ENCODE data around the gene PDHA1.

Gene PDHA1

DNA sequence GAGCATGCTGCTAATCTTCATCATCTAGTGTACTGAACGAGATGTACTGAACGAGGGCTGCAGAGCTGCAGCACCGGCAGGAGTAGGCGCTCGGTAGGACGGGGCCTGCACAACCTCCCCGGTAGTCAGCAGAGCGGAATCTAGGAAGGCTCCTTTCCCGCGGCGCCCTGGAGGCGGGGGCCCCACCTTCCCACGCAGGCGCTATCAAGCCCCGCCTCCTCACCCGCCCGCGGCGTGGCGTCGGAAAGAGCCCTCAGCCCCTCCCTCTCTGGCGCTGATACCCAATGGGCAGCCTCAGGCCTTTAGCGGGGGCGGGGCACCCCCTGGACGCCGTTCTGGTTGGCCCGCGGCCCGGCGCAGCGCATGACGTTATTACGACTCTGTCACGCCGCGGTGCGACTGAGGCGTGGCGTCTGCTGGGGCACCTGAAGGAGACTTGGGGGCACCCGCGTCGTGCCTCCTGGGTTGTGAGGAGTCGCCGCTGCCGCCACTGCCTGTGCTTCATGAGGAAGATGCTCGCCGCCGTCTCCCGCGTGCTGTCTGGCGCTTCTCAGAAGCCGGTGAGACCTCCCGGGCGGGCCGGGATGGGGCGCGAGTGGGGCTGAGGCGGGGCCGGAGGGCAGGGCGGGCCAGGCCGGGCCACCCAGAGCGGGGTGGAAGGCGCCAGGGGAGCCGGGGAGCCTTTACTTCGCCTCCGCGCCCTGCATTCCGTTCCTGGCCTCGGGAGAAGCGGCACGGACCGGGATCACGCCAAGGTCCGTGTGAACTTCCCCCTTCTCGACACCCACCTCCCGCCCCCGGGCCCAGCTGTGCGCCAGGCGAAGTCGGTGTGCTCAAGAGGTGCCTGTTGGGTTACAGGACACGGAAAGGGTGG, at the start of gene PDHA1:
PDHA1 (plus strand) TSS at position 393 of the 874 bp plus-strand sequence; CDS start at position 504, 111 bp downstream.
- DNase-seq (ENCODE audit: low read depth in 2 of 2), result peak; percentile 87 to 90

DNA sequence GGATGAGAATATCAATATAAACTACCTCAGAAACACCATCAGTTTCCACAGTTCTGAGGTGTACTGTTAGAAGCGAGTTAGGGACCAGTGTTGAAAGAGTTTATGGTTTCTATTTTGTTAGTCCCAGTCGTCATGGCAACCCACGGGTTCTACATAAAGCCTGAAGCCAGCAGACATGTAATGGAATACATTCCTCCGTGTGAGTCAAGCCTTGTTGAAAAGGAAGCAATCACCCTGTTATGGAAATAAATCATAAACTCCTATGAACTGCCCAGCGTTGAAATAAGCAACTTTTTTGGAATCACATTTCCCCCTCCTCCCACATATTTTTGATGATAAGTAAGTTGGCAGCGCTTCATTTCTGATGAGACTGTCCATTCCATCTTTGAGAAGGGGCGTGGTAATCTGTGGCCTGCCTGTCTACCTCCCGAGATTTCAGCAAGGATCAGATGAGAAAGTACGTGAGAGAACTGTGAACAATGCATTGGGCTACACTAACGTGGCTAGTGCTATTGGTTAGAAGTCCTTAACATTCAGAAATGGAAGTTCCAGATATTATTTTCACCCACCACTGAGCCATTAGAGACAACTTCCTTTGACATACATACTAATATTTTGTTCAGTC, 40.4 kb upstream of the PDHA1 start:
- no peak for DNase-seq (ENCODE audit: low read depth in 2 of 2)

DNA sequence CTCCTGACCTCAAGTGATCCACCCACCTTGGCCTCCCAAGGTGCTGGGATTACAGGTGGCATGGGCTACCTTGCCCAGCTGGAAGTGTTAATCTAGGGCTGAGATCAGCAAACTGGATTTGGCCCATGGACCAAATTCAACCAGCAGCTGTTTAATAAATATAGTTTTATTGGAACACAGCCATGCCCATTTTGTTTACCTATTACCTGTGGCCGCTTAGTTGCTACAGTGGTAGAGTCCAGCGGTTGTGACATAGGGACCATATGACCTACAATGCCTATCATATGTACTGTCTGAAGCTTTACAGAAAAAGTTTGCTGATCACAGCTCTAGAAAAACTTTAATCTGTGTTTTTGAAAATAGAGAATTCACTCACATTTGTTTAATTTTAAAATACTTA, 17.2 kb upstream of the PDHA1 start:
- DNase-seq (ENCODE audit: low read depth in 2 of 2), result no peak

DNA sequence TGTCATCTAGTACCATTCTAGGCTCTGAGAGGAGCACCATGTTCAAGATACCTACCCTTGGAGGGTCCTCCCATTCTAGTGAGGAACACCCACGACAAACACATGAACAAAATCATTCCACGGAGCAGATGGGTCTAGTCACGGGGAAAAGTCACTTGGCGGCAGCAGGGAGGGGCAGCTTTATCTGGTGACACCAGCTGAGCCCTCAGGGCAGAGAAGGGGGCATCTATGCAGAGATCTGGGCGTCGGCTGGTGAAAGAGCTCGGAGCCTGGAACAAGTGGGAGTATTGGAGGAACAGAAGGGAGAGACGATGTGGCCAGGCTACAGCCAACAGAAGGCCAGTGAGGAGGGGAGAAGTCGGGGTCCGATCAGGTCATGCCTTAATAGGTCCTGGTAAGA, 11.9 kb upstream of the PDHA1 start:
- DNase-seq (ENCODE audit: low read depth in 2 of 2), result no peak

DNA sequence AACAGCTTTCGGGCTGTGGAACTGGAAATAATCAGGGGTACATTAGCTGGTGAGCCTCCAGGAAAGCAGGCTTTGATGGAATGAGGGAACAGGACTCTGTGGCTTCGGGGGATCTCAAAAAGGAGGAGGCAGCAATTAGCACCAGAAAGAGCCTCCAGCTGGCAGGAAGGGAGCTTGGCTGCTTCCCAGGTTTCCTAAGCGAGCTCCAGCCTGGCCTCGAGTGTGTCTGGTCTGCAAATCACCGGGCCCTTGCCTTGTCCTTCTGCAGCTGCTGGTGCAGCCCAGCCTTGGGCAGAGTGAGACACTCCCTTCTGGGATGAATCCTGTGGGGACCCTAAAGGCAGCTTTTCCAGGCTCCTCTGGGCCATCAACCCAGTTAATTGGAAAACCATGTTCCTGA, 10.7 kb upstream of the PDHA1 start:
- no peak for DNase-seq (ENCODE audit: low read depth in 2 of 2)

DNA sequence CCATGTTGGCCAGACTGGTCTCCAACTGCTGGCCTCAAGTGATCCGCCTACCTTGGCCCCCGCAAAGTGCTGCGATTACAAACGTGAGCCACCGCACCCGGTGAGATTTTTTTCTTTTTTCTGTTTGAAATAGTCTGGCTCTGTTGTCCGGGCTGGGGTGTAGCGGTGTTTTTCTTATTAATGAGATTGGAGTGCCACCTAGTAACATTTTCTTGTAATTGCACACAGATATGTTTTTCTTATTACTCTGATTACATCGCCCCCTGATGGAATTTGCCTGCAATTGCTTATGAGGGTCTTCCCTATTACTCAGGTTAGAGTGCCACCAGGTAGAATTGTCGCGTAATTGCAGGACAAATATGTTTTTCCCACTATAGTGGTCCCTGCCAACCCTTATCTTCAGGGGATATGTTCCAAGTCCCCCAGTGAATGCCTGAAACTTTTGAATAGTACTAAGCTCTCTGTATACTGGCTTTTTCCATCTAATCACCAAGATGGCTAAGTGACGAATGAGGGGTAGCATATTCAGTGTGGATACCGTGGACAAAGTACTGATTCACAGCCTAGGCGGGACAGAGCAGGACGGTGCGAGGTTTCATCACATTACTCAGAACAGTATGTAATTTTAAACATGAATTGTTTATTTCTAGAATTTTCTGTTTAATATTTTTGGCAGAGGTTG, 8.6 kb upstream of the PDHA1 start:
- DNase-seq (ENCODE audit: low read depth in 2 of 2), result no peak

DNA sequence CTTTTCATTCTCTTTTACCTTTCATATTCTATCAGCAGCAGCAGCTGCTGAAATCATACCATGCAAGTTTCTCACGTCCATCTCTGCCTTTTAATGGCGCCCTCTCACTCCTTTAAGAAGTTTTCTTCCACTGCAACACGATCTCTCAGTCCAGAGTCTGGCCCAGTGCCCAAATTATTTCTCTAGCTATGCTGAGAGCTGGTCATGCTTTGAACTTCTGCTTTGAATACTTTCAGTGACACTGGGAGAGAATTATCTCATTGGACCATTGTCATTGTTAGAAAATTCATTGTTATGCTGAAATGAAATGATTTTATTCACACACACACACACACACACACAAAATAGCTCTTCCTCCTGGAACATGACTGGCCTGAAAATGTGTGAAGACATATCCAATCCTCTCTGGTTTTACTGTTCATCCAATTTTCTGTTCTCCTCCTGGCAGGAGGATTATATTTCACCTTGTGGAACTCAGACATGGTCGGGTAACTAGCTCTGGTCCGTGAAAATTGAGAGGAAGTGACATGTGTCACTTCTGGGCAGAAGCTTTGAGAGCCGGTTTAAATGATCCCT, 1.3 kb upstream of the PDHA1 start:
- DNase-seq (ENCODE audit: low read depth in 2 of 2), result no peak

DNA sequence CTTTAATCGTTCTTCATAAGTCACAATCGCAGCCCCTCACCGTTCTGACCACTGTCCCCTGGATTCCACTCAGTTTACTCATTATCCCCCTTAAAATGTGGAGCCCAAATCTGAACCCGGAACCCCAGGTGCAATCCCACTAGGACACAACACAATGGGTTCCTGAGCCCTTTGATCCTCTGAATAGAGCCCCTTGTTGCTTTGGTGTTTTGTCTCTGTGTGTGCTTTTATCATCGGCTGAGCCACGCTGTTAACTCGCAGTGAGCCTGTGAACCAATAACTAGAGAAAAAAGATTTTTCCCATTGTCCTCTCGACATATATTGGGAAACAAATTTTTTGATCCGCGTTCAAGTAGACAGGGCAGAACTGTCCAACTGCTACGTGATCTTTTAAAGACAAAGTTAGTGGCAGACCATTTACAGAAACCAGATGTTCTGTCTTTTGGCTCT, 617 bp upstream of the PDHA1 start:
- no peak for DNase-seq (ENCODE audit: low read depth in 2 of 2)

DNA sequence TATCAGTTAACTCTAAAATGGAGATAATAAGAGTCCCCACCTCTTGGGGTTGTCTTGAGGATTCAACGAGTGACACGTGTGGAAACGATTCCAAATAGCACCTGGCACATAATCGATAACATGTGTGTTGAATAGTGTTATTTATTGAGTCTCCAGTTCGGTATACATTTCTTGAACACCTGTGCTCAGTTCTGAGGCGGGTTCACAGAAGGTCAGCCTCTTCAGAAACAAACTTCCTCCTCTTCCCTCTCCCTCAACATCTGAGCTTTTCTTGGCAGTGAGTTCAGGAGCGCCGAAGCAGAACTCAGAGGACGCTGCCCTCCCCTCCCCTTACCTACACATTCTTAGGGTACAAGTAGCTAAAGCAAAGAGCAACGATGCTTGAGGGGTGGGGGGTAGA, 934 bp downstream of the PDHA1 start:
- DNase-seq (ENCODE audit: low read depth in 2 of 2), result no peak

DNA sequence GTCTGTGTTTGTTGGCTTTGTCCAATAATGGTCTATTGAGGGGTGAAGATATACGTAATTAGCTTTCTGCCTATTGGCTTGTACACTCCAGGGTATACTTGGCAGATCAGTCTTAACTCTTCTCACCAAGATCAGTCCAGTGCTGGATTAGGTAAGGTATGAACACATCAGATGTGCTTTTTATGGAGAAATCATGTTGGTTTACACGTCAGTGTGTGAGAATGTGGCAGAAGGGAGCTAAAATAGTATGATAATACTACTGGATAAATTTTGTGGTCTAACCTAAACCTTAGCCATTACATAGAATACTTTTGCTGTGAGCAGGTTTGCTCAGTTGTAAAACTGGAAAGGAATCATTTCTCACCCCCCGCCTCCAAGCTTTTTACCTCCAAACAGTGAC, 4.2 kb downstream of the PDHA1 start:
- DNase-seq (ENCODE audit: low read depth in 2 of 2), result no peak

DNA sequence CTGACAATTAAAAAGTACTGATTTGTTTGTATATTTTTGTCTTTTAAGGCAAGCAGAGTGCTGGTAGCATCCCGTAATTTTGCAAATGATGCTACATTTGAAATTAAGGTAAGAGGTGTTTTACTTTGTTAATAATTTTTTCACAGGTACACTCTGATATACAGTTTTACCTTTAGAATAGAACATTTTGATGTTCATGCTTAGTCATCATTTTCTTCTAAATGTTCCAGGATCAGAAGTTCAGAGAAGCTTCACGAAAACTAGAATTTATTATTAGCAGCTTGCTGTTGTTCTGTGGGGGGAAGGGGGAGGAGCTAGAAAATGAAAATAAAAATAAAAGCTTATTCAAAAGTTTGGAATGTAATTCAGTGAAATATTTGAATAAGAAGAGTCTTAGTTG, 5.5 kb downstream of the PDHA1 start:
- DNase-seq (ENCODE audit: low read depth in 2 of 2), result no peak

DNA sequence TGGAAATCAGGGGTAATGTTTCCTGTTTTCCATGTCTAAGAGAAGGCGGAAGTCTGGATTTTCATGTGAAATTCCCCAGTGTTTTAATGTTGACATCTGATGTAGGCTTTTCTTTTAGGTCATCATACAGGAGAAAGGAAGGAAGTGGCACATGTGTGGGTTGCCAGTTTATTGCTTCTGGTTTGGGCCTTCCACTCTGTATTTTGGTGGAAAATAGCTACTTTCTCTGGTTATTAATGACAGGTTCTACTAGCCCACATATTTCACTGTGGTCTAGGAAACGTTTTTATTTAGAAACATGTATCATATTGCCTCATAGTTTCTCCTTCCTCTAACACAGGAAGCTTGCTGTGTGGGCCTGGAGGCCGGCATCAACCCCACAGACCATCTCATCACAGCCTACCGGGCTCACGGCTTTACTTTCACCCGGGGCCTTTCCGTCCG, 7.2 kb downstream of the PDHA1 start:
- peak in 1 of 2 donors; percentile 6 for DNase-seq (ENCODE audit: low read depth in 2 of 2)

DNA sequence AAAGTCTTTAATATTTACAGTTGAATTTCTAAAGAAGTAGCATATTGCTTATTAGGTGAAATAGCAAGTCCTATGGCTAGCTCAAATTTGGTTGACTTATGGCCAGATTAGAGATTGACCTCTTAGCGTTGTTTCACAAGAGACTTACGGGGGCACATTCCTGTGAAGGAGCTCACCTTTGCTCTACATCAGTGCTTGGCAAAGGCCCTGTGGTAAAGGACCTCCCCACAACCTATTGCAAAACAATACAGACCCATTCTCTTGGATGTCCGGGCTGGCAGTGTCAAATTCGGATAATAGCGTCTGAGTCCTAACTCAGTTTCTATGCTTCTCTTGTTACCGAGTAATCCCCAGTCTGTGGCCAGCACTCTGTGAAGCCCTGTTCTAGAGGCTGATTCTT, 10.9 kb downstream of the PDHA1 start:
- no peak for DNase-seq (ENCODE audit: low read depth in 2 of 2)

DNA sequence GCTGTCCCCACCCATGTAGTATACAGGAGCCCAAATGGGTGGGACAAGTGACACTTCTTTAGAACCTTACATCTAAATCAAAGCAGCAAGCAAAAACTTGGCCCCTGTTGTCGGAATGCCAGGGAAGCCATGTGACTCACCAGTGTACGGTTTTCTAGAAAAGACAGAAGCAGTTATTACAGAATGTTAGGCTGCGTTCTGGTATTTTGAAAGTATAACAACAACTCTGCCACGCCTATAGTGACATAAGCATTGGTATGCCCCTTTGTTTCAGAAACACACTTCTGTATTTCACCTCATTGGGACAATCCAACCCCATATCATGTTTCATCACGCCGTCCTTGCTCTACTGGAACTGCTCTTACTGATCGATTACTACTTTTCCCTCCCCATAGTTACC, 14.8 kb downstream of the PDHA1 start:
- no peak for DNase-seq (ENCODE audit: low read depth in 2 of 2)

DNA sequence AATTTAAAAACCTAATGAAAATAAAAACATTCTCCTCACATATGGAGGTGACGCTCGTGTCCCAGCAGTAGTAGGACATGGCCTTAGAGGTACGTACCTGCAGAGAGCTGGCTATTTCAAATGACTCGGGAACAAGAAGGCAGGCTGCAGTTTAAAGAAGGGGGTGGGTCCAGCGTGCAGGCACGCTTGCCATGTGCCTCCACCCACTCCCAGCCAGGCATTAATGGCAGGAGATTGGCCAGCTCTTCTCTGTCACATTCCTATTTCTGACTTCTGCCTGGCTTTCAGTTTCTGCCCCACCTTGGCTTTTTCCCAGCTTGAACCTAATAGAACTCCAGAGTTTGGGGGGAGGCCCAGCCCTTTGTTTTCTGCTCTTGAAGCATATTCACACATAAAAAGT, 17.2 kb downstream of the PDHA1 start:
- DNase-seq (ENCODE audit: low read depth in 2 of 2), result no peak

DNA sequence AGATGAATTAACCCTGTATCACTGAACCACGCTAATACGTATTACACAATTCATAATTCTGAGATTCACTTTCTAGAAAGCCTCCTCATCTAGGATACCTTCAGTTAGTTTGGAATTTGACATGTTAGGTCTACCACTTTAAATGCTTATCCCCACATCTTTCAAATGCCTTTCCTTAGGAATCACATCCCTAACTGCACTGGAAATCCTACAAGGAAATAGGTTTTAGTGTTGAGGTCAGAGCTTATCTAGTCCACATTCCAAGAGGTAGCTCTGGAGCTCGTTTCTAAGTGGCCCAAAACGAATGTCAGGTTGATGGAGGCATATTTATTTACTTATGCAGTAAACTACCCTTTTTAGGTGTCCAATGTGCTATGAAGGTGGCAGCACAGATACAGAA, 18.0 kb downstream of the PDHA1 start:
- no peak for DNase-seq (ENCODE audit: low read depth in 2 of 2)

DNA sequence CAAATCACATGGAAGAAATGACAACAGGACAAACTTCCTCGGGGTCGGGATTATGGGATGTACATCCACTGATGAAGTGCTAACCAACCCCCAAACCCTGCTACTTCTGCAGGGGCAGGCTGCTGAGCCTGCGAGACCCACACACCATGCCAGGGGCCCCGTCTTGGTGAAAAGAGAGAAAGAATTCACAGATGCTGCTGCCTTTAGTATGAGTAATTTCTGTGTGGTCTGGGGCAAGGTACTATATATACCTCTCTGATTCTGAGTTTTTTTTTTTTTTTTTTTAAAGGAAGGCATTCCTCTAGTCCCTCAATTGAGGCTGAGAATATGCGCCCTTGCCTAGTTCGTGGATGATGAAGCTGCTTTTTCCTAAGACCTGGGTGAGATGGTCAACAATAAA, 24.8 kb downstream of the PDHA1 start:
- no peak for DNase-seq (ENCODE audit: low read depth in 2 of 2)

DNA sequence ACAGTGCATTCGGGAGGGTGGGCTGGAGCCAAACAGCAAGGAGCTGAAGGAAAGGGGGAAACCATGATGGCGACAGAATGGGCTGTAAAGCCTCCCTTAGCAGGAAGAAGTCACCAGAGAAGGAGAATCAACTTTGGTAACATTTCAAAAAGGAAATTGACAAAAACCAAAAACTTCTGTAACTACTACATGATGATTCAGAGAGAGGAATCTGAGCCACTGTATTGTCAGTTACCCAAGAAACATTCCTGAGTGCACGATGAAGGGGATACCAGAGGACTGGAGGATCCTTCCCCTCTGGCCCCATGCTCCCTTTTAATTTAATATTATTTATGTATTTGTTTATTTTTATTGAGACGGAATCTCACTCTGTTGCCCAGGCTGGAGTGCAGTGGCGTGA, 26.3 kb downstream of the PDHA1 start:
- DNase-seq (ENCODE audit: low read depth in 2 of 2), result no peak

DNA sequence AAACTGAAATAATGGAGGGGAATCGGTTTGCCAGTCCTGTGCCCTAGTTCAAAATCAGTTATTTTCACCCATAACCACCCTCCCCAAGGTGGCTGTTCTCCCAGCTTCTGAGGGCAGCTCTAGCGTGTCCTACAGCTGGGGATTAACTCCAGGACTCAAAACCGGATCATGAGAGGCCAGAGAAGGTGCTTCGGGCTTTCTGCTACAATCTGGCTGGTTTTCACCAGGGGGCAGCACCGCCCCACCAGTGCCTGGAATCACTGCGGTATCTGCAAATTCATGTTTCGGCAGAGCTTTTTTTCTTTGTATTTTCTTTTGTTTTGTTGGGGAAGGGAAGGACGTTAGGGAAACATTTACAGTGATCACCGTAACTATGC, 28.4 kb downstream of the PDHA1 start:
- peak; percentile 35 to 41 for DNase-seq (ENCODE audit: low read depth in 2 of 2)

DNA sequence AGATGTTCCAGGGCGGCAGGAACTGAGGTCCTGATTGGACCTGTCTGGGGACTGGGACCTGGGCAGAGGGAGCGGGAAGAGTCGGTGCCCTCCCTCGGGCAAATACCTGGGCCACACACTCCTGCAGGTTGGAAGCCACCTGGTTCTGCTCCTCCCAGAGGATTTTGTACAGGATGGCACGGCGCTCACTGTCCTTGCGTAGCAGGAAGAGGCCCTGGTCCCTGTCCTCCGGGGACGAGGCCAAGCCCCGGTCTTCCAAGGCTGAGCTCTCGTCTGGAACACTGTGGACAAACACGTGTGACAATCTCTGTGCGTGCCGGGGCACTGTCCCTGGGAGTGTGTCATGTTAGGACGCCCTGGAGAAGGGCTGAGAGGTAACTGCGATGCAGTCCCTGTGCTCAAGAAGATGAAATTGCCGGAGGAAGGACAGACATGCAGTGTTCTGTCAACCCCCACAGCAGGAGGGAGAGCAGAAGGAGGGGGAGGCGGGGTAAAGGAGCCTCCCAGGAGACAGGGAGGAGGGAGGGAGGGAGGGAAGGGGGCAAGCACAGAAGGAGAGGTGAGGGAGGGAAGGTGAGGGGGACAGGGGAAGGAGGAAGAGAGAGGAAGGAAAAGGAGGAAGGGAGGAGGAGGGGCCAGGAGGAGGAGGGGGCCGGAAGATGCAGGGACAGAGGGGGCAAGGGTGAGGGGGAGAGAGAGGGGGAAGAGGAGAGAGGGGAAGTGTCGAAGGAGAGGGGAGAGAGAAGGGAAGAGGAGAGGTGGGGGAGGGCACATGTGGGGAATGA, 29.0 kb downstream of the PDHA1 start:
- DNase-seq (ENCODE audit: low read depth in 2 of 2), result no peak

DNA sequence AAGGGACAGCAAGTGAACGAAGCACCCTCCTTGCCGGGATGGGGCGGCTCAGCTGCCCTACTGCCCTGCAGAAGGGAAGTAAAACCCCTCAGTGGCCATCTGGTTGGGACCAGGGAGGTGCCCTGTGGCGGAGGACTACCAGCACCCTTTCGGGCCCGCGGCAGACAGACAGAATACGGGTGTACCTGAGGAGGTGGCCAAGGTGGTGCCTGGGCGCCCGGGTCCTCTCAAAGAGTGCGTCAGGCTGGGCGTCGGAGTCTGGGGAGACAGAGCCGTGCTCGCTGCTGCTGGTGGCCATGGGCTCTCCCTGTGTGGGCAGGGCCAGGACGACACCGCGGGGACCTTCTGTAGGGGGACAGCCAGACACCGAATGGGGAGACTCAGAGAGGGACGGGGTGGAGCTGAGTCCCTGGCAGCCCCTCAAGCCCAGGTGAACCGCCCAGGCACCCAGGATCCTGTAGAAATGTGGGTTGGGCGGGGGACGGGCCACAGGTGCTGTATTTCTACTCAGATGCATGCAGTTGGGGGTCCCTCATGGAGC, 29.7 kb downstream of the PDHA1 start:
- DNase-seq (ENCODE audit: low read depth in 2 of 2), result no peak
